Measurements from ENCODE around the gene CHKB. TPM values are rescaled to one million over a fixed set of nuclear protein-coding genes. Genes with fewer than 3 reads are reported as not detected.
A peak's percentile ranks its signal among the peaks of the same experiment; 100 is the strongest.

The CHKB gene
- total and polyA plus RNA-seq, 2 donors (not counting 1 experiment from before 2014, with no cell fraction given) = 21.9 to 22.8 TPM

GRCh38 chr22:50530580-50530876 lies 52.1 kb downstream of the CHKB start:
- Histone ChIP-seq H2AFZ (ENCODE audit: low read length) (no peak overlapping the region), H3K36me3 (ENCODE audit: control insufficient read depth, insufficient read depth, low read length) (no peaks in the 10 kb centered on the region), H3K9me3 (ENCODE audit: control insufficient read depth, insufficient read depth, low read depth, low read length) (no peaks in the 10 kb centered on the region), H3K4me2 (ENCODE audit: extremely low read depth, insufficient read depth, low read length) (peak overlapping the region; percentile 64), H3K79me2 (ENCODE audit: control insufficient read depth, insufficient read depth, low read length) (no peaks in the 10 kb centered on the region), H3K4me1 (ENCODE audit: control insufficient read depth, extremely low read depth, insufficient read depth, low read length) (peaks cover 14% of the 10 kb centered on the region), H3K27ac (ENCODE audit: insufficient read depth, low read length) (no peak overlapping the region), H3K9ac (ENCODE audit: insufficient read depth, low read length) (peak overlapping the region; percentile 62), H4K20me1 (ENCODE audit: control insufficient read depth, extremely low read depth, insufficient read depth, low read length) (no peaks in the 10 kb centered on the region), H3K27me3 (ENCODE audit: control insufficient read depth, insufficient read depth, low read length) (peaks cover 11% of the 10 kb centered on the region), H3K4me3 (replicated peaks in 1 of 4; ENCODE audit: control extremely low read depth in 1 of 4, insufficient read depth in 1 of 4, low read depth in 3 of 4, low read length in 4 of 4) (peak overlapping the region; percentile 25 to 60 (median 38))
- no peak for DNase-seq (ENCODE audit: low read depth in 2 of 2)
- no peak for TF ChIP-seq EZH2 (IDR thresholded peaks at IDR 0.05; ENCODE audit: low read length, missing control alignments)
- no peak for TF ChIP-seq CTCF (conservative IDR thresholded peaks at IDR 0.05 in 1 of 2, IDR thresholded peaks at IDR 0.05 in 1 of 2; ENCODE audit: low read depth in 1 of 2, low read length in 2 of 2)

- H3K9me3 ChIP-seq (ENCODE audit: control insufficient read depth, insufficient read depth, low read depth, low read length) = no peaks in the 10 kb centered on the region
- no peak within 1 kb of the TSS for H3K27ac ChIP-seq (ENCODE audit: insufficient read depth, low read length)
- peak within 1 kb of the TSS; percentile 64 for H3K4me2 ChIP-seq (ENCODE audit: extremely low read depth, insufficient read depth, low read length)
- peak within 1 kb of the TSS; percentile 65 for H3K9ac ChIP-seq (ENCODE audit: insufficient read depth, low read length)
- DNase-seq (ENCODE audit: low read depth in 2 of 2) = peak; percentile 71 to 83
- H3K4me3 ChIP-seq (replicated peaks in 1 of 4; ENCODE audit: control extremely low read depth in 1 of 4, insufficient read depth in 1 of 4, low read depth in 3 of 4, low read length in 4 of 4) = peak within 1 kb of the TSS; percentile 25 to 60 (median 38)
- H3K27me3 ChIP-seq (ENCODE audit: control insufficient read depth, insufficient read depth, low read length) = peaks cover 11% of the 10 kb centered on the region
- no peaks in the 10 kb centered on the region for H3K36me3 ChIP-seq (ENCODE audit: control insufficient read depth, insufficient read depth, low read length)
- H2AFZ ChIP-seq (ENCODE audit: low read length) = no peak within 1 kb of the TSS
- H3K4me1 ChIP-seq (ENCODE audit: control insufficient read depth, extremely low read depth, insufficient read depth, low read length) = peaks cover 14% of the 10 kb centered on the region
- H4K20me1 ChIP-seq (ENCODE audit: control insufficient read depth, extremely low read depth, insufficient read depth, low read length) = no peaks in the 10 kb centered on the region
- no peak for TF ChIP-seq CTCF (conservative IDR thresholded peaks at IDR 0.05 in 1 of 2, IDR thresholded peaks at IDR 0.05 in 1 of 2; ENCODE audit: low read depth in 1 of 2, low read length in 2 of 2)
- no peak for TF ChIP-seq EZH2 (IDR thresholded peaks at IDR 0.05; ENCODE audit: low read length, missing control alignments)
- no peaks in the 10 kb centered on the region for H3K79me2 ChIP-seq (ENCODE audit: control insufficient read depth, insufficient read depth, low read length)
Observed at GRCh38 chr22:50529897-50530579, 52.6 kb downstream of the CHKB start, which contains the start of gene TYMP. Gene TYMP (minus strand): TSS chr22:50530012. CDS start chr22:50529709, 303 bp downstream.

- Histone ChIP-seq H3K4me3 (replicated peaks in 1 of 4; ENCODE audit: control extremely low read depth in 1 of 4, insufficient read depth in 1 of 4, low read depth in 3 of 4, low read length in 4 of 4) (peak overlapping the region in 3 of 4 experiments; percentile 14 to 60 (median 38)), H3K27me3 (ENCODE audit: control insufficient read depth, insufficient read depth, low read length) (peaks cover 11% of the 10 kb centered on the region), H3K9me3 (ENCODE audit: control insufficient read depth, insufficient read depth, low read depth, low read length) (no peaks in the 10 kb centered on the region), H2AFZ (ENCODE audit: low read length) (no peak overlapping the region), H3K79me2 (ENCODE audit: control insufficient read depth, insufficient read depth, low read length) (peaks cover 4% of the 10 kb centered on the region), H3K4me2 (ENCODE audit: extremely low read depth, insufficient read depth, low read length) (no peak overlapping the region), H3K4me1 (ENCODE audit: control insufficient read depth, extremely low read depth, insufficient read depth, low read length) (peaks cover 16% of the 10 kb centered on the region), H4K20me1 (ENCODE audit: control insufficient read depth, extremely low read depth, insufficient read depth, low read length) (no peaks in the 10 kb centered on the region), H3K9ac (ENCODE audit: insufficient read depth, low read length) (peak overlapping the region; percentile 23), H3K27ac (ENCODE audit: insufficient read depth, low read length) (no peak overlapping the region), H3K36me3 (ENCODE audit: control insufficient read depth, insufficient read depth, low read length) (no peaks in the 10 kb centered on the region)
- peak in 1 of 2 donors; percentile 14 for DNase-seq (ENCODE audit: low read depth in 2 of 2)
- TF ChIP-seq EZH2 (IDR thresholded peaks at IDR 0.05; ENCODE audit: low read length, missing control alignments) (peak; percentile 42), CTCF (conservative IDR thresholded peaks at IDR 0.05 in 1 of 2, IDR thresholded peaks at IDR 0.05 in 1 of 2; ENCODE audit: low read depth in 1 of 2, low read length in 2 of 2) (no peak)
Observed at GRCh38 chr22:50529416-50529896, 53.2 kb downstream of the CHKB start.

Other genes starting within 250 kb of the CHKB start
- 34.4 and 44.4 TPM in 2 replicates for gene PPP6R2, start 239.5 kb downstream of the CHKB start, total RNA-seq
- 19.7 and 24.6 TPM in 2 replicates for gene PPP6R2, start 239.5 kb downstream of the CHKB start, polyA plus RNA-seq
- 69.1 and 75.8 TPM in 2 replicates for gene SBF1, start 107.8 kb downstream of the CHKB start, total RNA-seq
- gene SBF1, start 107.8 kb downstream of the CHKB start, polyA plus RNA-seq = 13.5 and 18.7 TPM in 2 replicates
- 2.8 and 5.8 TPM in 2 replicates for gene ADM2, start 101.3 kb downstream of the CHKB start, total RNA-seq
- gene ADM2, start 101.3 kb downstream of the CHKB start, polyA plus RNA-seq = 0.67 and 0.73 TPM in 2 replicates
- gene MIOX, start 96.0 kb downstream of the CHKB start, total RNA-seq = under 0.01 and 0.17 TPM in 2 replicates
- 0.06 TPM in 1 of 2 replicates, not detected in the other for gene MIOX, start 96.0 kb downstream of the CHKB start, polyA plus RNA-seq
- gene LMF2, start 75.1 kb downstream of the CHKB start, total RNA-seq = 25.9 and 37.8 TPM in 2 replicates
- gene LMF2, start 75.1 kb downstream of the CHKB start, polyA plus RNA-seq = 25.2 and 25.8 TPM in 2 replicates
- gene NCAPH2, start 74.6 kb downstream of the CHKB start, total RNA-seq = 18.3 and 20.0 TPM in 2 replicates
- gene NCAPH2, start 74.6 kb downstream of the CHKB start, polyA plus RNA-seq = 12.0 and 23.1 TPM in 2 replicates
- gene SCO2, start 57.3 kb downstream of the CHKB start, total RNA-seq = 3.1 and 3.6 TPM in 2 replicates
- gene SCO2, start 57.3 kb downstream of the CHKB start, polyA plus RNA-seq = 0.42 and 0.66 TPM in 2 replicates
- gene TYMP, start 52.8 kb downstream of the CHKB start, total RNA-seq = 40.1 and 40.8 TPM in 2 replicates
- gene TYMP, start 52.8 kb downstream of the CHKB start, polyA plus RNA-seq = 2.3 and 3.7 TPM in 2 replicates
- gene KLHDC7B, start 37.0 kb downstream of the CHKB start, total RNA-seq = 0.17 and 0.51 TPM in 2 replicates
- gene KLHDC7B, start 37.0 kb downstream of the CHKB start, polyA plus RNA-seq = 0.02 TPM in 1 of 2 replicates, not detected in the other
- 0.33 TPM in 1 of 2 replicates, not detected in the other for gene SYCE3, start 19.9 kb downstream of the CHKB start, total RNA-seq
- gene SYCE3, start 19.9 kb downstream of the CHKB start, polyA plus RNA-seq = 0.30 TPM in 1 of 2 replicates, not detected in the other
- 2.6 and 4.8 TPM in 2 replicates for gene CPT1B, start 4.4 kb downstream of the CHKB start, total RNA-seq
- gene CPT1B, start 4.4 kb downstream of the CHKB start, polyA plus RNA-seq = 0.70 and 0.82 TPM in 2 replicates
- gene MAPK8IP2, start 17.9 kb upstream of the CHKB start, total RNA-seq = 0.17 and 0.26 TPM in 2 replicates
- 0.10 and 0.11 TPM in 2 replicates for gene MAPK8IP2, start 17.9 kb upstream of the CHKB start, polyA plus RNA-seq
- 16.7 and 19.5 TPM in 2 replicates for gene ARSA, start 45.3 kb upstream of the CHKB start, total RNA-seq
- 6.4 and 10.5 TPM in 2 replicates for gene ARSA, start 45.3 kb upstream of the CHKB start, polyA plus RNA-seq
- gene SHANK3, start 90.0 kb upstream of the CHKB start, total RNA-seq = 0.26 and 0.33 TPM in 2 replicates
- 0.12 and 0.17 TPM in 2 replicates for gene SHANK3, start 90.0 kb upstream of the CHKB start, polyA plus RNA-seq
- gene ACR, start 155.4 kb upstream of the CHKB start, total RNA-seq = not detected in 2 replicates
- gene ACR, start 155.4 kb upstream of the CHKB start, polyA plus RNA-seq = not detected in 2 replicates
- gene RABL2B, start 200.8 kb upstream of the CHKB start, total RNA-seq = 7.4 and 11.4 TPM in 2 replicates
- 23.6 and 26.7 TPM in 2 replicates for gene RABL2B, start 200.8 kb upstream of the CHKB start, polyA plus RNA-seq

All from fibroblast of lung (primary cell).